ENCODE data around the gene PCDHGA10. TPM values are rescaled to one million over a fixed set of nuclear protein-coding genes. Genes with fewer than 3 reads are reported as not detected.

The PCDHGA10 gene
- total RNA-seq, 1 donor: 23.2 TPM

GRCh38 chr5:141439411-141440141 is 26.8 kb downstream of the PCDHGA10 start:
- no peak overlapping the region for H3K4me2 ChIP-seq (ENCODE audit: insufficient read depth, low read length)
- H3K36me3 ChIP-seq (ENCODE audit: insufficient read depth, low read length): no peaks in the 10 kb centered on the region
- no peak overlapping the region for H3K27ac ChIP-seq (ENCODE audit: low read depth, low read length)

GRCh38 chr5:141440341-141440740 is 27.6 kb downstream of the PCDHGA10 start:
- Histone ChIP-seq H3K4me3 (ENCODE audit: insufficient read depth, low read length) (no peak overlapping the region), H3K9me3 (ENCODE audit: low read depth, low read length) (no peaks in the 10 kb centered on the region), H3K27ac (ENCODE audit: low read depth, low read length) (no peak overlapping the region), H3K4me1 (ENCODE audit: insufficient read depth, low read length) (peaks cover 20% of the 10 kb centered on the region), H4K20me1 (ENCODE audit: insufficient read depth, low read length) (no peaks in the 10 kb centered on the region), H3K27me3 (ENCODE audit: insufficient read depth, low read length) (no peaks in the 10 kb centered on the region), H3K79me2 (ENCODE audit: insufficient read depth, low read length) (peaks cover 47% of the 10 kb centered on the region), H2AFZ (ENCODE audit: low read length) (no peak overlapping the region), H3K4me2 (ENCODE audit: insufficient read depth, low read length) (no peak overlapping the region), H3K36me3 (ENCODE audit: insufficient read depth, low read length) (no peaks in the 10 kb centered on the region)
- no peak for TF ChIP-seq CTCF (IDR thresholded peaks at IDR 0.05; ENCODE audit: extremely low read depth, low read depth, low read length)
- no peak for DNase-seq (ENCODE audit: insufficient read length, low spot score, missing footprints)

More at GRCh38 chr5:141439411-141440141, 26.8 kb downstream of the PCDHGA10 start:
- no peak for DNase-seq (ENCODE audit: insufficient read length, low spot score, missing footprints)
- Histone ChIP-seq H3K79me2 (ENCODE audit: insufficient read depth, low read length) (peaks cover 48% of the 10 kb centered on the region), H3K27me3 (ENCODE audit: insufficient read depth, low read length) (no peaks in the 10 kb centered on the region), H2AFZ (ENCODE audit: low read length) (no peak overlapping the region), H4K20me1 (ENCODE audit: insufficient read depth, low read length) (no peaks in the 10 kb centered on the region), H3K9me3 (ENCODE audit: low read depth, low read length) (no peaks in the 10 kb centered on the region), H3K4me3 (ENCODE audit: insufficient read depth, low read length) (no peak overlapping the region), H3K4me1 (ENCODE audit: insufficient read depth, low read length) (peaks cover 20% of the 10 kb centered on the region)
- TF ChIP-seq CTCF (IDR thresholded peaks at IDR 0.05; ENCODE audit: extremely low read depth, low read depth, low read length): peak; percentile 26

DNA sequence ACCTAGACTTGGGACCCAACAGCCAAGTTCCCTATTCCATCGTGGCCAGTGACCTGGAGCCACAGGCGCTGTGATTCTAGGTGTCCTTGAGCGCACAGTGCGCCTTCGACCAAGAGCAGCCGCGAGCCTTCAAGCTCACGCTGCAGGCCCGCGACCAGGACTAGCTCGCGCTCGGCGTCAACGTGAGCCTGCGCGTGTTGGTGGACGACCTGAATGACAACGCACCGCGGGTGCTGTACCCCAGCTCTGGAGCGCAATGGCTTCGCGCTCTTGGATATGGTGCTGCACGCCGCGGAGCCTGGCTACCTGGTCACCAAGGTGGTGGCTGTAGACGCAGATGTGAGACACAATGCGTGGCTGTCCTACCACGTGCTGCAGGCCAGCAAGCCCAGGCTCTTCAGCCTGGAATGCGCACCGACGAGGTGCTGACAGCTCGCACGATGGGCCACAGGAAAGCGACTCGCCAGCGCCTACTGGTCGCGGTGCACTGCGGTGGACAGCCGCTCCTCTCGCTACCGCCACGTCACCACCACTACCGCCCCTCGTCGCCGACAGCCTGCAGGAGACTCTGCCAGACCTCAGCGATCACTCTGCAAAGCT is 28.9 kb downstream of the PCDHGA10 start:
- no peak for TF ChIP-seq CTCF (IDR thresholded peaks at IDR 0.05; ENCODE audit: extremely low read depth, low read depth, low read length)
- Histone ChIP-seq H3K79me2 (ENCODE audit: insufficient read depth, low read length) (peaks cover 41% of the 10 kb centered on the region), H2AFZ (ENCODE audit: low read length) (no peak overlapping the region), H3K27ac (ENCODE audit: low read depth, low read length) (no peak overlapping the region), H3K4me2 (ENCODE audit: insufficient read depth, low read length) (no peak overlapping the region), H3K4me1 (ENCODE audit: insufficient read depth, low read length) (peaks cover 12% of the 10 kb centered on the region), H4K20me1 (ENCODE audit: insufficient read depth, low read length) (no peaks in the 10 kb centered on the region), H3K36me3 (ENCODE audit: insufficient read depth, low read length) (no peaks in the 10 kb centered on the region), H3K9me3 (ENCODE audit: low read depth, low read length) (no peaks in the 10 kb centered on the region), H3K4me3 (ENCODE audit: insufficient read depth, low read length) (no peak overlapping the region), H3K27me3 (ENCODE audit: insufficient read depth, low read length) (no peaks in the 10 kb centered on the region)
- DNase-seq (ENCODE audit: insufficient read length, low spot score, missing footprints): no peak

DNA sequence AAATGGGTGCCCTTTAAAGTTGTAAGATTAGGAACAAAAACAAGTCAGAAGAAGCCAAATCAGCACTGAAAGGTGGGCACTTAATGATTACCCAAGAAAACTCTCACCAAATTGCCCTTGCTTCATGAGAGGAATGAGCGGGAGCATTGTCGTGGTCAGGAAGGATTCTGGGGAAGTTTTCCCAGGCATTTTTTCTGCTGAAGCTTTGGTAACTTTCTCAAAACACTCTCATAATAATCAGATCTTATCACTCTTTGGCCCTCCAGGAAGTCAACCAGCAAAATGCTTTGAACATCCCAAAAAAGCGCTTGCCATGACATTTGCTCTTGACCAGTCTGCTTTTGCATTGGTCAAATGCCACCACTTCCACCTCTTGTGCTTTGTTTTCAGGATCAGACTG is 52.6 kb downstream of the PCDHGA10 start:
- no peak overlapping the region for H2AFZ ChIP-seq (ENCODE audit: low read length)
- DNase-seq (ENCODE audit: insufficient read length, low spot score, missing footprints): no peak
- H3K4me1 ChIP-seq (ENCODE audit: insufficient read depth, low read length): no peaks in the 10 kb centered on the region
- no peaks in the 10 kb centered on the region for H3K27me3 ChIP-seq (ENCODE audit: insufficient read depth, low read length)
- H3K27ac ChIP-seq (ENCODE audit: low read depth, low read length): no peak overlapping the region
- H3K4me2 ChIP-seq (ENCODE audit: insufficient read depth, low read length): no peak overlapping the region
- no peaks in the 10 kb centered on the region for H3K9me3 ChIP-seq (ENCODE audit: low read depth, low read length)
- H3K36me3 ChIP-seq (ENCODE audit: insufficient read depth, low read length): no peaks in the 10 kb centered on the region
- peaks cover 17% of the 10 kb centered on the region for H3K79me2 ChIP-seq (ENCODE audit: insufficient read depth, low read length)
- no peak overlapping the region for H3K4me3 ChIP-seq (ENCODE audit: insufficient read depth, low read length)
- H4K20me1 ChIP-seq (ENCODE audit: insufficient read depth, low read length): no peaks in the 10 kb centered on the region
- TF ChIP-seq CTCF (IDR thresholded peaks at IDR 0.05; ENCODE audit: extremely low read depth, low read depth, low read length): no peak
